H9 (cell line): ENCODE measurements around the gene CCAR1. TPM values are rescaled to one million over a fixed set of nuclear protein-coding genes. Genes with fewer than 3 reads are reported as not detected.
"Not testable (repeated sequence)": the region's sequence is repeated elsewhere in the genome, so short reads cannot be mapped to it uniquely, and the experiment has no call there.

Experiments
- DNase-seq: peaks from one replicate; pipeline ENCODE4 v3.0.0-alpha.2; 2017
- H2AFZ ChIP-seq: one replicate; pipeline ENCODE4 v1.6.1; 2013; ENCODE audit warnings: mild to moderate bottlenecking, low read length, control low read depth, moderate library complexity
- H2AK5ac ChIP-seq: 2 replicates; pipeline ENCODE4 v1.6.1; 2013; ENCODE audit warnings: low read length, control low read depth, mixed read lengths; ENCODE audit not compliant: insufficient read length
- H2BK120ac ChIP-seq: one replicate; pipeline ENCODE4 v1.6.1; 2013; ENCODE audit warnings: low read depth, mild to moderate bottlenecking, low read length, control low read depth, inconsistent platforms; ENCODE audit not compliant: poor library complexity, severe bottlenecking
- H2BK12ac ChIP-seq: 2 replicates; pipeline ENCODE4 v1.6.1; 2013; ENCODE audit warnings: low read length, control low read depth, mixed read lengths, low read depth; ENCODE audit not compliant: insufficient read length
- H2BK15ac ChIP-seq: 2 replicates; pipeline ENCODE4 v1.6.1; 2013; ENCODE audit warnings: low read depth, low read length, control low read depth
- H2BK20ac ChIP-seq: one replicate; pipeline ENCODE4 v1.6.1; 2013; ENCODE audit warnings: low read depth, mild to moderate bottlenecking, low read length, control low read depth, inconsistent platforms; ENCODE audit not compliant: poor library complexity, severe bottlenecking
- H2BK5ac ChIP-seq: 2 replicates; pipeline ENCODE4 v1.6.1; 2013; ENCODE audit warnings: low read length, control low read depth, mixed read lengths; ENCODE audit not compliant: insufficient read length
- H3K14ac ChIP-seq: 2 replicates; pipeline ENCODE4 v1.6.1; 2013; ENCODE audit warnings: low read length, control low read depth; ENCODE audit not compliant: insufficient read depth
- H3K18ac ChIP-seq: 2 replicates; pipeline ENCODE4 v1.6.1; 2013; ENCODE audit warnings: low read depth, mild to moderate bottlenecking, mixed read lengths, low read length, control low read depth; ENCODE audit not compliant: insufficient read length
- H3K23ac ChIP-seq: 2 replicates; pipeline ENCODE4 v1.6.1; 2013; ENCODE audit warnings: low read length, control low read depth, mixed read lengths, low read depth; ENCODE audit not compliant: insufficient read length
- H3K23me2 ChIP-seq: 2 replicates; pipeline ENCODE4 v1.6.1; 2013; ENCODE audit warnings: low read depth, mild to moderate bottlenecking, mixed read lengths, low read length, control low read depth; ENCODE audit not compliant: insufficient read length, poor library complexity, severe bottlenecking
- H3K27ac ChIP-seq: 2 replicates; pipeline ENCODE4 v1.5.1; 2013; ENCODE audit warnings: low read length, control low read depth, mixed read lengths, low read depth; ENCODE audit not compliant: insufficient read length
- H3K27me3 ChIP-seq: 2 replicates; pipeline ENCODE4 v1.6.1; 2013; ENCODE audit warnings: low read length, control low read depth, inconsistent platforms; ENCODE audit not compliant: insufficient read depth
- H3K4ac ChIP-seq: 2 replicates; pipeline ENCODE4 v1.6.1; 2013; ENCODE audit warnings: low read depth, mild to moderate bottlenecking, control low read depth, inconsistent platforms, low read length, moderate library complexity
- H3K4me1 ChIP-seq: 2 replicates; pipeline ENCODE4 v1.6.1; 2013; ENCODE audit warnings: low read length, control low read depth, inconsistent platforms; ENCODE audit not compliant: insufficient read depth
- H3K4me2 ChIP-seq: 2 replicates; pipeline ENCODE4 v1.6.1; 2013; ENCODE audit warnings: low read length, control low read depth, mixed read lengths; ENCODE audit not compliant: insufficient read length, insufficient read depth
- H3K56ac ChIP-seq: 2 replicates; pipeline ENCODE4 v1.6.1; 2013; ENCODE audit warnings: low read depth, mild to moderate bottlenecking, mixed read lengths, low read length, control low read depth; ENCODE audit not compliant: insufficient read length
- H3K79me1 ChIP-seq: 2 replicates; pipeline ENCODE4 v1.6.1; 2013; ENCODE audit warnings: low read depth, mild to moderate bottlenecking, moderate library complexity, low read length, control low read depth, inconsistent platforms; ENCODE audit not compliant: insufficient read depth, poor library complexity, severe bottlenecking
- H3K79me2 ChIP-seq: 2 replicates; pipeline ENCODE4 v1.6.1; 2013; ENCODE audit warnings: low read length, control low read depth, inconsistent platforms; ENCODE audit not compliant: insufficient read depth
- H3K9ac ChIP-seq: 2 replicates; pipeline ENCODE4 v1.6.1; 2013; ENCODE audit warnings: low read length, control low read depth, mixed read lengths; ENCODE audit not compliant: insufficient read length; ENCODE audit errors: extremely low read depth
- H3K9me3 ChIP-seq: one replicate; pipeline ENCODE4 v1.6.1; 2013; ENCODE audit warnings: low read depth, low read length, inconsistent platforms; ENCODE audit not compliant: control insufficient read depth
- H3T11ph ChIP-seq: one replicate; pipeline ENCODE4 v1.6.1; 2013; ENCODE audit warnings: mild to moderate bottlenecking, low read length, control low read depth, inconsistent platforms
- H4K20me1 ChIP-seq: one replicate; pipeline ENCODE4 v1.6.1; 2013; ENCODE audit not compliant: control insufficient read depth, insufficient read length, insufficient read depth
- H4K5ac ChIP-seq: 2 replicates; pipeline ENCODE4 v1.6.1; 2013; ENCODE audit warnings: low read depth, mild to moderate bottlenecking, mixed read lengths, low read length, control low read depth; ENCODE audit not compliant: insufficient read length
- H4K8ac ChIP-seq: replicated peaks from 2 replicates; pipeline ENCODE4 v1.6.1; 2013; ENCODE audit warnings: low read length, control low read depth, mixed read lengths, low read depth; ENCODE audit not compliant: insufficient read length
- H4K91ac ChIP-seq: 2 replicates; pipeline ENCODE4 v1.6.1; 2013; ENCODE audit warnings: low read depth, mild to moderate bottlenecking, moderate library complexity, mixed read lengths, low read length, control low read depth; ENCODE audit not compliant: insufficient read length
- H3K27ac Mint-ChIP-seq, 3 experiments: 2 replicates in 2 of 3; 3 replicates in 1 of 3; pipeline ENCODE4 v1.8.0; 2020 to 2021; ENCODE audit warnings: mixed read lengths in 3 of 3, mild to moderate bottlenecking in 1 of 3, moderate library complexity in 1 of 3
- H3K27me3 Mint-ChIP-seq: 2 replicates; pipeline ENCODE4 v1.8.0; 2021; ENCODE audit warnings: low read depth, mild to moderate bottlenecking, moderate library complexity, mixed read lengths
- H3K36me3 Mint-ChIP-seq, 3 experiments: 2 replicates in 2 of 3; 3 replicates in 1 of 3; pipeline ENCODE4 v1.8.0; 2020 to 2021; ENCODE audit warnings: low read depth in 3 of 3, mixed read lengths in 3 of 3; ENCODE audit not compliant: insufficient read depth in 1 of 3
- H3K4me1 Mint-ChIP-seq, 2 experiments: 2 replicates each; pipeline ENCODE4 v1.8.0; 2020; ENCODE audit warnings: mixed read lengths in 2 of 2
- H3K4me3 Mint-ChIP-seq, 2 experiments: 2 replicates in 1 of 2; 3 replicates in 1 of 2; pipeline ENCODE4 v1.8.0; 2020 to 2021; ENCODE audit warnings: mild to moderate bottlenecking in 2 of 2, mixed read lengths in 2 of 2, moderate library complexity in 1 of 2
- H3K9me3 Mint-ChIP-seq, 2 experiments: 2 replicates in 1 of 2; 3 replicates in 1 of 2; pipeline ENCODE4 v1.8.0; 2020; ENCODE audit warnings: mild to moderate bottlenecking in 2 of 2, mixed read lengths in 2 of 2, moderate library complexity in 1 of 2
- WGBS: extraction: QIAGEN DNeasy Blood & Tissue Kit; methylation state at CpG from one replicate; pipeline ENCODE4 v1.1.7; 2013; ENCODE audit warnings: missing lambda C conversion rate, low lambda C conversion rate, mixed read lengths; ENCODE audit not compliant: insufficient read length; ENCODE audit errors: extremely low coverage; 5-methylcytosine and 5-hydroxymethylcytosine counted together
- total RNA-seq: library from RNA; stranded (reverse); gene quantifications from 2 replicates; pipeline ENCODE4 v1.2.1, GENCODE V29; 2021

Gene CCAR1
- total RNA-seq, 1 experiment from 2014 or later: 118 TPM

GRCh38 chr10:68713065-68713464 is 8.0 kb upstream of the CCAR1 start:
- not testable (repeated sequence) for H3K23me2 ChIP-seq, H4K8ac ChIP-seq, H3K9me3 Mint-ChIP-seq, H2AK5ac ChIP-seq, H3T11ph ChIP-seq, H3K79me1 ChIP-seq, H3K56ac ChIP-seq, H4K91ac ChIP-seq, H3K27ac Mint-ChIP-seq, H3K36me3 Mint-ChIP-seq, H2AFZ ChIP-seq, H3K14ac ChIP-seq, H2BK120ac ChIP-seq, H3K9me3 ChIP-seq, H3K79me2 ChIP-seq, H2BK15ac ChIP-seq, H2BK20ac ChIP-seq, H2BK5ac ChIP-seq, H3K9ac ChIP-seq, H4K20me1 ChIP-seq, H3K4me1 ChIP-seq, H3K4me2 ChIP-seq, H3K27ac ChIP-seq, H3K4ac ChIP-seq, H3K27me3 Mint-ChIP-seq, DNase-seq, H3K4me3 Mint-ChIP-seq, H3K18ac ChIP-seq, H4K5ac ChIP-seq, H3K4me1 Mint-ChIP-seq, H3K23ac ChIP-seq, H2BK12ac ChIP-seq, H3K27me3 ChIP-seq
- WGBS: no CpG with 5 or more reads among the region's 13 CpGs
